GM03348 (cell line): ENCODE data around the gene GAS7.

Experiments
- DNase-seq: peaks from one replicate; pipeline ENCODE4 v3.0.0; 2012; ENCODE audit warnings: low spot score

GAS7 gene

DNA sequence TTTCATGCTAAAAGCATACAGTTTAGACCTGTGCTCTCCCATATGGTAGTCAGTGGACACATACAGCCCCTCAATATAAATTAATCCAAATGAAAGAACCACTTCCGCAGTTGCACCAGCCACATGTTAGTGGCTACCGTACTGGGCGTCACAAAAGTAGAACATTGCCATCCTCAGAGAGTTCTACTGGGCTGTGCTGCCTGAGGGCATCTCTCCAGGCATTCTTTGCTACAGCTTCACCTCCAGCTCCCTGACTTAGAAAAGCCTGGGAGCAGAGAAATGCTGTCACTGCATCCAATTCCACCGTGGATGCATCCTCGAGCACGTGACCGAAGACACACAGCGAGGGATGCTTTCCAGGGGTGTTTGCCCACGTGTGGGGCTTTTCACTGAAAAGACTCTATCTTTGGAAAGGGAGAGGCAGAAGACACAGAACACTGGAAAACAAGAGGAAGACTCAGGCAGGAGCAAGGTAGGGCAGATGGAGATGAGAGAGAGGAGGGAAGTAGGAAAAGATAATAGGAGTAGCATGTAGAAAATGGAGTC lies 86.4 kb downstream of the GAS7 start:
- DNase-seq = no peak

GRCh38 chr17:10109146-10109545 lies 89.3 kb downstream of the GAS7 start:
- no peak for DNase-seq

DNA sequence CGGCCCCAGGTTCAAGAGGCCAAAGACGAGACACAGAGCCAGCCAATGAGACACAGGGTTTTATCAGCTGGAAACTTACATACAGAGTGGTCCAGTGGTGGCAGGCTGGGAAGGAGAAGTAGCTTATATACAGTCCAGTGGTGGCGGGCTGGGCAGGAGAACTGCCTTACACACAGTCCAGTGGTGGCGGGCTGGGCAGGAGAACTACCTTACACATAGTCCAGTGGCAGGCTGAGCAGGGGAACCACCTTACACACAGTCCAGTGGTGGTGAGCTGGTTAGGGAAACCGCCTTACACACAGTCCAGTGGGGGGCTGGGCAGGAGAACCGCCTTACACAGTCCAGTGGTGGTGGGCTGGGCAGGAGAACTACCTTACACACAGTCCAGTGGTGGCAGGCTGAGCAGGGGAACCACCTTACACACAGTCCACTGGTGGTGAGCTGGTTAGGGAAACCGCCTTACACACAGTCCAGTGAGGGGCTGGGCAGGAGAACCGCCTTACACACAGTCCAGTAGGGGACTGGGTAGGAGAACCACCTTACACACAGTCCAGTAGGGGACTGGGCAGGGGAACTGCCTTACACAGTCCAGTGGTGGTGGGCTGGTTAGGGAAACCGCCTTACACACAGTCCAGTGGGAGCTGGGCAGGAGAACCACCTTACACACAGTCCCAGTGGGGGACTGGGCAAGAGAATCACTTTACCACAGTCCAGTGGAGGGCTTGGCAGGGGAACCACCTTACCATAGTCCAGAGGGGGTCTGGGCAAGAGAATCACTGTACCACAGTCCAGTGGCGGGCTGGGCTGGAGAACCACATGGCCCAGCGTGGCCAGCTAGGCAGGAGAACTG lies 90.9 kb downstream of the GAS7 start:
- no peak for DNase-seq

- no peak for DNase-seq
Observed at GRCh38 chr17:10106067-10106466, 92.3 kb downstream of the GAS7 start.

DNA sequence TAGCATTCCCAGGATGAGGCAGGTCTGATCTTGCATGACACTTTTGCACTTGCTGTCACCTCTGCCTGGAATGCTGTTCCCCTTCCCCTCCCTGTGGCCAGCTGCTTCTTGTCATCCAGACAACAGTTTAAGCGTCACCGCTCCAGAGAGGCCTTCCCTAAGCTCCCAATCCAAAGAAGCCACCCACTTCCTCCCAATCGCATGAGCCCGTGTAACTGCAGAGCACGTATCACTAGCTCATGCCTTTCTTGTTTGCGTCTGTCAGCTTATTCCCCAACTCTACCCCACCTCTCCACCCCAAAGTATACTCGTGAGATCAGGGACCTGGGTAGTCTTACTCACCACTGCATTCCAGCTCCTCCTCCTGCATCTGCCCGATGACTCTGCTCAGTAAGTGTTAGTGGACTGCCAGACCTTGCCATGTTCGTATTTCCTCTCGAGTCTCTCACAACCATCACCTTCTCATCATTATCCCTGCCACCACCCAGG lies 92.8 kb downstream of the GAS7 start:
- peak; percentile 48 for DNase-seq

- DNase-seq = no peak
Observed at GRCh38 chr17:10103712-10104111, 94.7 kb downstream of the GAS7 start.

GRCh38 chr17:10102817-10103216 lies 95.6 kb downstream of the GAS7 start:
- no peak for DNase-seq

DNA sequence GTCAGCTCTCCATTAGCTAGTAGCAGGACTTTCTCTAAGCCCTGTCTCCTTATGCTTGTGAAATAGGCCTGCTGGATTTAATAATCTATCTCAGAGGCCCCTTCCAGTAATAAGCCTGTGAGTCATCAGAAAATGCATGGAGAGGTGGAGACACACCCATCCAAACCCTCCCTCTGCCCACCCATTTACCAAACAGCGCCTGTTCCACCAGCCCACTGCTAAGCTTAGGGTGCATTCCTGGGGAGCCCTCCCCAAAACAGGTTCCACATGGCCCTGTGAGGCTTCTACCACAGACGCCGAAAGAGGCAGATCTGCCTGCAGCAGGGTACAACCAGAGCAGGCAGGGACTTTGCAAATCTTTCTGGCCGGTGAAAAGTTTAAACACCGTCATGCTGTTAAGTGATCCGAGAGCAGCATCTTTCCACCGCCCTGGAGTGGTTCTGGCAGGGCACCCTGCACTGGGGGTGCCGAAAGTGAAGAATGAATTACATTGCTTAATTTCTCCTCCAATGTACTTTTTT lies 99.3 kb downstream of the GAS7 start:
- peak; percentile 88 for DNase-seq

GRCh38 chr17:10096596-10096995 lies 101.8 kb downstream of the GAS7 start:
- no peak for DNase-seq

- DNase-seq = peak; percentile 68
Observed at GRCh38 chr17:10095295-10095694, 103.1 kb downstream of the GAS7 start.

DNA sequence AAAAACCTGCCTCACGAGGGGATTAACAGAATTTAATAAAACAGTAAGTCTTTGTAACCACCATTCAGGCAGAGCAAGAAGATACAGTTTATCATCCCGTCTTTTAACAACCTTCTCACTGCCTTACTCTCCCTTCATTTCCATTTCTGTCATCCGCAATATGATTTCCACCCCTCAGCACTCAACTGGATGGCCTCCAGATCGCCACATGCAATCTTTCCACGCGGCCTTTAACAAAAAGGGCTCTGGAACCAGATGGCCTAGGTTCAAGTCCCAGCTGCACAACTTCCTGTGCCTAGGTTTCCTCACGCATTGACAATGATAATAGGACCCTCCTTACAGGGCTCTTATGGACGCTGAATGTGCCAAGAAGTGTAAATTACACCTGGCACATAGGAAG lies 103.6 kb downstream of the GAS7 start:
- no peak for DNase-seq

DNA sequence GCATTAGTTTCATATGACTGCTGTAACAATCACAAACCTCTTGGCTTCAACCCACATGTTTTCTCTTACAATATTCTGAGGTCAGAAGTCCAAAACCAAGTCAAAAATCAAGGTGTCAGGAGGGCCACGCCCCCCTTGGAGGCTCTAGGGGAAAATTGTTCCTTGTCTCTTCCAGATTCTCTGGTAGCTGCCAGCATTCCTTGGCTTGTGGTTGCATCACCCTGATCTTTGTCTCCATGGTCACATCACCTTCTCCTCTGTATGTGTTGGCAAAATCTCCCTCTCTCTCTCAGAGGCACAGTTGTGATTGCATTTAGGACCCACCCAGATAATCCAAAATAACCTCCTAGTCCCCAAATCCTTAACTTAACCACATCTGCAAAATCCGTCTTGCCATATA lies 105.8 kb downstream of the GAS7 start:
- DNase-seq = no peak

DNA sequence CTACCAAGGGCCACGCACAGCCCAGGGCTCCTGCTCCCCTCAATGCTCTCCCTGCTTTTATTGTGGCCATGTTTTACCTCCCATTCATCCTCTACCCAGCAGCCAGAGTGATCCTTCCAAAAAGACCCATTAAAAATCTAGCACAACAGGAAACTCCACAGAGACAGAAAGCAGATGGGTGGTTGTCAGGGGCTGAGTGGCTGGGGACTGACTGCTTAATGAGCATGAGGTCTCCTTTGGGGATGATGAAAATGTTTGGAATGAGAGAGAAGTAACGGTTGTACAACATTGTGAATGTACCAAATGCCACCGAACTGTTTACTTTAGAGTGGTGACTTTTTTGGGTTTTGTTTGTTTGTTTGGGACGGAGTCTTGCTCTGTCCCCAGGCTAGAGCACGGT lies 107.4 kb downstream of the GAS7 start:
- no peak for DNase-seq

DNA sequence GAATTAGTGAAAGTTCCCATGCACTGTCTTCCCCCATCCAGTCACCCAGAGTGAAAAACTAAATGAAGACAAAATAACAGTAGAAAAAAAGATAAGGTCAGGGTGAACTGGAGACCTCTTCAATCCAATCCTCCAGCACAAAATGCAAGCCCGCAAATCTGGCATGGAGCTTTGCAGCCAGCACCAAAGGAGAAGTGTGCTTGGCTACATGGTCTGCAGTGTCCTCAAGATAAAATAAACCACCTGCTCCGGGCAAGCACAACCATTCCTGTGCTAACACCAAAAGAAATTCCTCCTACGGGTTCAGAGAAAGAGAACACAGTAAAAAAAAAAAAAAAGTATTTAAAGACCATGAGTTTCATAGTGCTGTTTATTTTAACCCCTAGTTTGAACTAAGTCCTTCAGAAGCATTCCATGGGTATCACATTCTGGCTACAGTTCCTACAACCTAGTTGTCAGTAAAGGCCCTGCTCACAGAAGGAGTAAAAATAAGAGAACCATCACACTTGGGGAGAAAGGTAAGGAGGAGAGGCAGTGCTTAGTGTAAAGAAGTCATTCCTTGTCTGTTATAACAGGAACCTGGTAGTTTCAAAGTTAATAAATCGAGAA lies 109.1 kb downstream of the GAS7 start:
- no peak for DNase-seq

DNA sequence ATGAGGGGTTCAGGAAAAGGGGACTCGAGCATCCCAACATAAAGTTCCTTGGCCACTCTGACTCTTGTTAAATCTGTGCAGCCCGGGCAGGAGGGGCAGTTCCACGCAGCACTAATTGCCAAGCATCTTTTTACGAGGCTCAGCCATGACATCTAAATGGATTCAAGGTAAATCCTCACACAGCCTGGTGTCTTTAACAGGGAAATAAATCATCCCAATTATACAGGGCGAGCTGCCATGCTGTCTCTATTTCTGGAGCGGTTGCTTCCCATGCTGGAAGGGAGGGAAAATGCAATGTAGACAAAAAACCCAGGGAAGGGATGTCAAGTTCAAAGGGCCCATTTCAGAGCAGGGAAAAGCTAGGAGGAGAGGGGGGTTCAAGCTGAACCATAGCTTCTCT lies 110.0 kb downstream of the GAS7 start:
- DNase-seq = no peak

DNA sequence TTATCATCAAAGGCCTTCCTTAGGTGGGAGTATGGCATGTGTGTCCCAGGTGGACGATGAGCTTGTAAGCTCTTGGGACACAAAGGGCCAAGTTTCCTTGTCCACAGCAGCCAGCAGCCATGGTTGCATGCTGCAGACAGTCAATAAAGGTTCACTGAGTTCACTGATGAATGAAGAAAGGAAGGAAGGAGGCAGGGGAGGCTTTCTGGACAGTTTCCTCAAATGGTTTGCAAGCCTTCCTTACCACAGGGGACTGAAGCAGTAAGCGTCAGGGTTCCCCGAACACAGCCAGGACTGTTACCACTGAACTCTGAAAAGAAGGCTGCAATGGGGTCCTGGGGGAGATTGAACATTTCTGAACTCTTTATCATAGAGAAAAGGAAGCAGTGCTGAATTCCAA lies 111.1 kb downstream of the GAS7 start:
- no peak for DNase-seq

DNA sequence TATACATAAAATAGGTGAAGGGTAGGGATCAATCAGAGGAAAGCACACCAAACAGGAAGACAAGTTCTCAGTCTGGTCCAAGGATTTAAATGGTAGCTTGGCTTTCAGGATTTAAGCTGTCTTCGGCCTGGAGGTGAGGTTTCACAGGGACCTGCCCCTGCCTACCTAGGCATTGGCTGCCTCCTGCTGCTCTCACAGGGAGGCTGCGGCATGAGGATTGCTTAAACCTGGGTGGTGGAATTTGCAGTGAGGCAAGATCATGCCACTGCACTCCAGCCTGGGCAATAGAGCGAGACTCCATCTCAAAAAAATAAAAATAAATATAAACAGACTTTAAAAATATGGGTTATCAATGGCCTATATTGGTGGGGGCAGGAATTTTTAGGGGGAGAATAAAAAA lies 114.5 kb downstream of the GAS7 start:
- DNase-seq = no peak

DNA sequence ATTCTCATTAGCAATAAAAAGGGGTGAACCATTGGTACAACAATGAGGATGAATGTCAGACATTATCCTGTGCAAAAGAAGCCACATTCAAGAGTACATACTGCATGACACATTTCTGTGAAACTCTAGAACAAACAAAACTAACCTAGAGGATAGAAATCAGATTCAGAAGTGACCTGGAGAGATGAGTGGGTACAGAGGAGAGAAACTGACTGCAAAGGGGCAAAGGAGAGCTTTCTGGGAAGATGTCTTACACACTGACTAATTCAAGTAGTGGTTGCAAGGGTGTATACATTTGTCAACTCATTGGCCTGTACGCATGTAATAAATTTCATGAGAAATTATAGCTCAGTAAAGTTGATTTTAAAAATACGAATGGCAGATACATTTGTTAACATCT lies 115.6 kb downstream of the GAS7 start:
- no peak for DNase-seq

- no peak for DNase-seq
Observed at GRCh38 chr17:10081571-10082169, 116.7 kb downstream of the GAS7 start.

GRCh38 chr17:10077561-10078299 lies 120.7 kb downstream of the GAS7 start:
- DNase-seq = no peak

DNA sequence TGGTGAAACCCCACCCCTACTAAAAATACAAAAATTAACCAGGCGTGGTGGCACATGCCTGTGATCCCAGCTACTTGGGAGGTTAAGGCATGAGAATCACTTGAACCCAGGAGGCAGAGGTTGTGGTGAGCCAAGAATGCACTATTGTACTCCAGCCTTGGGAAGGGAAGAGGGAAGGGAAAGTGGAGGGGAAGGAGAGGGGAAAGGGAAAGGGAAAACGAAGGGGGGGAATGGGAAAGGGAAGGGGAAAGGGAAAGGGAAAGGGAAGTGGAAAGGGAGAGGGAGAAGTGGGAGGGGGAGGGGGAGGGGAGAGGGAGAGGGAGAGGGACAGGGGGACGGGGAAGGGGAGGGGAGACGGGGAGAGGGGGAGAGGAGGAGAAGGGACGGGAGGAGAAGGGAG lies 122.5 kb downstream of the GAS7 start:
- DNase-seq = no peak

- no peak for DNase-seq
Observed at GRCh38 chr17:10073941-10074340, 124.5 kb downstream of the GAS7 start.
